HCT116 (cell line): Measurements from ENCODE around the gene CTNNB1. TPM values are rescaled to one million over a fixed set of nuclear protein-coding genes. Genes with fewer than 3 reads are reported as not detected.

ENCODE experiments used
- ATAC-seq: fragments of 200-7000 bp; cut with Tn5 transposase; 2 replicates; pipeline ENCODE4 v1.9.1; 2020; ENCODE audit warnings: mild to moderate bottlenecking, moderate library complexity
- BruUV-seq: library from RNA; stranded (reverse); fragments of 400-500 nt; replicated peaks from 2 replicates; lab custom pipeline; 2021; lab: Mats Ljungman, UMichigan
- CTCF ChIA-PET: fragments of 300-600 bp; sonication (Branson Sonifier 250); formaldehyde crosslinking; loops from one replicate; lab custom pipeline; 2021; ENCODE audit warnings: antibody characterized with exemption; lab: Charles Lee
- POLR2A ChIA-PET: fragments of 300-600, 350-600 bp; sonication (Branson Sonifier 250); formaldehyde crosslinking; loops from one replicate; lab custom pipeline; 2021; ENCODE audit warnings: antibody characterized with exemption; lab: Charles Lee
- RAD21 ChIA-PET, 2 experiments: fragments of 300-600 bp; sonication (Branson Sonifier 250); formaldehyde crosslinking; loops; one replicate each; lab custom pipeline; 2023; ENCODE audit warnings: low total read pairs in 2 of 2; ENCODE audit not compliant: uncharacterized antibody in 2 of 2, unreplicated experiment in 2 of 2, low non-redundant PET in 1 of 2; lab: Charles Lee
- DNase-seq: peaks from one replicate; pipeline ENCODE4 v3.0.0-alpha.2; 2010; ENCODE audit warnings: low read depth, low spot score
- H2AFZ ChIP-seq: fragments of 200-600 bp; shearing (Covaris generic), sonication (generic); 2 replicates; pipeline ENCODE4 v1.6.1; 2017; ENCODE audit warnings: low read depth, mixed run types, mixed read lengths, antibody characterized with exemption, low read length; ENCODE audit not compliant: poor library complexity, severe bottlenecking
- H3K27ac ChIP-seq: 2 replicates; pipeline ENCODE4 v1.5.1; 2012; ENCODE audit warnings: low read depth, low read length
- H3K27me3 ChIP-seq: fragments of 200-600 bp; sonication (generic); 2 replicates; pipeline ENCODE4 v1.6.1; 2016; ENCODE audit warnings: mixed run types, low read length, mixed read lengths; ENCODE audit not compliant: insufficient read depth
- H3K36me3 ChIP-seq, 2 experiments: fragments of 200-500 bp in 1 of 2; fragments of 200-600 bp in 1 of 2; sonication (Bioruptor generic) in 1 of 2; sonication (generic) in 1 of 2; 2 replicates each; pipeline versions ENCODE4 v1.5.1 to v1.6.1; 2014 to 2016; ENCODE audit warnings: low read length in 2 of 2, inconsistent platforms in 1 of 2, mixed read lengths in 1 of 2, mixed run types in 1 of 2; ENCODE audit not compliant: insufficient read depth in 2 of 2, control insufficient read depth in 1 of 2
- H3K4me1 ChIP-seq, 2 experiments: fragments of 200-600 bp in 1 of 2; sonication (generic) in 1 of 2; 2 replicates each; pipeline versions ENCODE4 v1.5.1 to v1.6.1; 2012 to 2017; ENCODE audit warnings: low read length in 2 of 2, inconsistent platforms in 1 of 2, mild to moderate bottlenecking in 1 of 2, mixed read lengths in 1 of 2, mixed run types in 1 of 2, moderate library complexity in 1 of 2; ENCODE audit not compliant: insufficient read depth in 2 of 2, control insufficient read depth in 1 of 2
- H3K4me2 ChIP-seq: fragments of 200-600 bp; sonication (generic); 2 replicates; pipeline ENCODE4 v1.6.1; 2017; ENCODE audit warnings: mixed run types, low read length, mixed read lengths
- H3K4me3 ChIP-seq, 2 experiments: fragments of 200-600 bp in 1 of 2; sonication (generic) in 1 of 2; replicated peaks in 1 of 2; 2 replicates each; pipeline ENCODE4 v1.5.1; 2011 to 2016; ENCODE audit warnings: low read length in 2 of 2, control low read depth in 1 of 2, low read depth in 1 of 2, mild to moderate bottlenecking in 1 of 2, mixed read lengths in 1 of 2, mixed run types in 1 of 2
- H3K79me2 ChIP-seq: fragments of 200-600 bp; sonication (generic); 2 replicates; pipeline ENCODE4 v1.6.1; 2017; ENCODE audit warnings: mild to moderate bottlenecking, mixed run types, low read length, moderate library complexity, mixed read lengths; ENCODE audit not compliant: insufficient read depth
- H3K9ac ChIP-seq: fragments of 200-600 bp; sonication (generic); 2 replicates; pipeline ENCODE4 v1.6.1; 2016; ENCODE audit warnings: low read length, mixed read lengths
- H3K9me2 ChIP-seq: fragments of 200-600 bp; sonication (generic), shearing (Covaris generic); 2 replicates; pipeline ENCODE4 v1.6.1; 2017; ENCODE audit warnings: mixed run types, mild to moderate bottlenecking, moderate library complexity; ENCODE audit not compliant: insufficient read depth
- H3K9me3 ChIP-seq, 2 experiments: fragments of 200-500 bp in 1 of 2; fragments of 200-600 bp in 1 of 2; sonication (Bioruptor generic) in 1 of 2; sonication (generic) in 1 of 2; 2 replicates each; pipeline ENCODE4 v1.6.1; 2014 to 2017; ENCODE audit warnings: low read length in 2 of 2, mixed read lengths in 2 of 2, inconsistent platforms in 1 of 2, low read depth in 1 of 2, mild to moderate bottlenecking in 1 of 2, mixed run types in 1 of 2, moderate library complexity in 1 of 2; ENCODE audit not compliant: control insufficient read depth in 1 of 2, insufficient read depth in 1 of 2
- H4K20me1 ChIP-seq: fragments of 200-600 bp; sonication (generic), shearing (Covaris generic); 2 replicates; pipeline ENCODE4 v1.6.1; 2017; ENCODE audit warnings: mixed run types, mild to moderate bottlenecking, moderate library complexity; ENCODE audit not compliant: insufficient read depth
- EZH2 ChIP-seq: fragments of 200-600 bp; sonication (generic); IDR thresholded peaks from 2 replicates; pipeline ENCODE4 v1.6.1; 2017; ENCODE audit warnings: antibody characterized with exemption, mixed run types
- EZH2phosphoT487 ChIP-seq: fragments of 200-600 bp; IDR thresholded peaks from 2 replicates; pipeline ENCODE4 v1.6.1; 2018; ENCODE audit warnings: antibody characterized with exemption, borderline replicate concordance
- RAD21 ChIP-seq: IDR thresholded peaks from 2 replicates; pipeline ENCODE4 v1.6.1; 2012; ENCODE audit warnings: low read depth, mild to moderate bottlenecking
- SIN3A ChIP-seq: IDR thresholded peaks from 2 replicates; pipeline ENCODE4 v1.6.1; 2012; ENCODE audit warnings: low read depth
- SP1 ChIP-seq: IDR thresholded peaks from 2 replicates; pipeline ENCODE4 v1.6.1; 2012; ENCODE audit warnings: low read depth
- TCF7L2 ChIP-seq: IDR thresholded peaks from 2 replicates; pipeline ENCODE4 v1.7.0; 2011; ENCODE audit warnings: borderline replicate concordance, inconsistent platforms; ENCODE audit not compliant: insufficient read depth, insufficient read length; ENCODE audit errors: extremely low read depth
- YY1 ChIP-seq: IDR thresholded peaks from 2 replicates; pipeline ENCODE4 v1.6.1; 2011; ENCODE audit warnings: low read length, low read depth, moderate library complexity, mild to moderate bottlenecking; ENCODE audit not compliant: insufficient replicate concordance; ENCODE audit errors: extremely low read depth
- ZNF274 ChIP-seq: fragments of 200-500 bp; sonication (Bioruptor generic); IDR thresholded peaks from 2 replicates; pipeline ENCODE4 v1.6.1; 2014; ENCODE audit warnings: mild to moderate bottlenecking, low read depth, low read length, inconsistent platforms
- intact Hi-C: fragments of 100-400 bp; cut with micrococcal nuclease; formaldehyde crosslinking; loops from 2 replicates; pipeline ENCODE4 v1.10.0; 2022
- total RNA-seq: library from RNA; stranded (reverse); gene quantifications from one replicate; pipeline ENCODE4 v1.2.1, GENCODE V29; 2021; ENCODE audit not compliant: unreplicated experiment
- TF ChIP-seq, protein P1 (sequence below): IDR thresholded peaks from 2 replicates; pipeline ENCODE4 v1.6.1; 2011; ENCODE audit warnings: mild to moderate bottlenecking, low read length, moderate library complexity; ENCODE audit not compliant: insufficient replicate concordance; ENCODE audit errors: extremely low read depth
- TF ChIP-seq, protein P2 (sequence below): IDR thresholded peaks from 2 replicates; pipeline ENCODE4 v1.6.1; 2012

CTNNB1 gene
- total RNA-seq, 1 experiment from 2014 or later = 265 TPM

DNA sequence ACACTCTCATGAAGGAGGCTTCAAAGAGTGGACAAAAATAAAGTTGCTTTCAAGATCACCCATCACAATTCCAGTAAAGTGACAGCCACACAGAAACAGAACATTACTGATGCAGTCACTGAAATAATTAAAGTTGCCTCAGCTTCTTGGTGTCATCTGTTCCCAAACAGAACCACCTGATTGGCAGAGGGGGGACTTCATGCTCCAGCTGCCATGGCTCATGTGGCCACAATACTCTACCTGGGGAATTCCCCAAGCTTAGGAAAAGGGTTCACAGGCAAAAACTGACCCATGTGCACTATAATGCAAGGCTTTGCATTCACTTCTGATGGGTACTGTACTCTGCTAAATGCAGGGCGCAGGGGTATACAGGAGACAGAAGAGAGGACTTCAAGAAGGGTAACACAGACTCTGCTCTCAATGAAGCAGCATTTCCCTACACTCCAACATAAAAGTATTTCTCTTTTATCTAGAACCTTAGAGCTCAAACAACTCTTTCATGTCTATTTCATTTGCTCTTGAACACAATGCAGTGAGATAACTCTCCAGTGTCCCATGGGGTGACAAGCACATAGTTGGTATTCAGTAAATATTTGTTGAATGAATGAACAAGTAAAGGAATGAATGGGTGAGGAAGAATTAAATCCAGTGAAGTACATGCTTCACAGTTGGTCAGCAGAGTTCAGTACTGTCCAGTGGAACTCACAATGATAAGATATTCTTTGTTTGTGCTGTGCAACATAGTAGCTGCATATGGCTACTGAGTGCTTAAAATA, 8.6 kb upstream of the CTNNB1 start:
- no peak for DNase-seq
- no peak overlapping the region for H3K4me3 ChIP-seq
- ChIA-PET RAD21 (no interaction called here), CTCF (no interaction called here), POLR2A (interaction anchor here (1.8 kb wide), 1 partner anchor 9 kb away, joined by 5 read pairs; the partner anchor contains the start of gene CTNNB1)
- H3K27me3 ChIP-seq = peaks cover 18% of the 10 kb centered on the region
- no peak overlapping the region for H3K4me2 ChIP-seq
- H3K9me3 ChIP-seq = no peaks in the 10 kb centered on the region
- H3K9me2 ChIP-seq = no peaks in the 10 kb centered on the region
- no peaks in the 10 kb centered on the region for H4K20me1 ChIP-seq
- intact Hi-C loops = no loop called here
- no peak overlapping the region for H2AFZ ChIP-seq
- no peaks in the 10 kb centered on the region for H3K4me1 ChIP-seq
- H3K36me3 ChIP-seq = no peaks in the 10 kb centered on the region
- TF ChIP-seq ZNF274 (no peak), SIN3A (no peak), EZH2phosphoT487 (no peak)
- TF ChIP-seq, protein P1, sequence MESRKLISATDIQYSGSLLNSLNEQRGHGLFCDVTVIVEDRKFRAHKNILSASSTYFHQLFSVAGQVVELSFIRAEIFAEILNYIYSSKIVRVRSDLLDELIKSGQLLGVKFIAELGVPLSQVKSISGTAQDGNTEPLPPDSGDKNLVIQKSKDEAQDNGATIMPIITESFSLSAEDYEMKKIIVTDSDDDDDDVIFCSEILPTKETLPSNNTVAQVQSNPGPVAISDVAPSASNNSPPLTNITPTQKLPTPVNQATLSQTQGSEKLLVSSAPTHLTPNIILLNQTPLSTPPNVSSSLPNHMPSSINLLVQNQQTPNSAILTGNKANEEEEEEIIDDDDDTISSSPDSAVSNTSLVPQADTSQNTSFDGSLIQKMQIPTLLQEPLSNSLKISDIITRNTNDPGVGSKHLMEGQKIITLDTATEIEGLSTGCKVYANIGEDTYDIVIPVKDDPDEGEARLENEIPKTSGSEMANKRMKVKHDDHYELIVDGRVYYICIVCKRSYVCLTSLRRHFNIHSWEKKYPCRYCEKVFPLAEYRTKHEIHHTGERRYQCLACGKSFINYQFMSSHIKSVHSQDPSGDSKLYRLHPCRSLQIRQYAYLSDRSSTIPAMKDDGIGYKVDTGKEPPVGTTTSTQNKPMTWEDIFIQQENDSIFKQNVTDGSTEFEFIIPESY = no peak
- TF ChIP-seq, all 23 proteins: peak for 0
- no peak for ATAC-seq
- no TSS peak for BruUV-seq
- H3K27ac ChIP-seq = no peak overlapping the region
- H3K79me2 ChIP-seq = no peaks in the 10 kb centered on the region
- H3K9ac ChIP-seq = no peak overlapping the region

DNA sequence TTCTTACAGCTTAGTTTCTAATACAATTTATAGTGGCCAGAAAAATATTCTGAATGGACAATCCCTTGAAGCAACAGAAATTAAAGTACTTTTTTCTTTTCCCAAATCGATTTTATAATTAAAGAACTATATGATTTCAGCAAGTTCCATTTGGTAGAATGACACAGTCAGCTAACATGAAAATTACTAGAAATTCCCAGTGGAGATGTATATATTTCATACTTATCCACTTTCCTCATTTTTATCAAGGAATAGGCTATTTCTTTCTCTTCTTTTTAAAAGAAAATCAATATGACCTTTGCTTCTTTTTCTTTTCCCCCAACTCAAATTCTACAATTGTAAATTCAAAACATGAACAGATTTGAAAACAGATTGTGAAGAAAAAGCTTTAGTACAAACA, 6.4 kb upstream of the CTNNB1 start:
- Histone ChIP-seq H3K4me1 (no peaks in the 10 kb centered on the region), H3K9me3 (no peaks in the 10 kb centered on the region), H3K4me2 (no peak overlapping the region), H3K27me3 (peaks cover 15% of the 10 kb centered on the region), H3K4me3 (no peak overlapping the region), H2AFZ (no peak overlapping the region), H3K9ac (no peak overlapping the region), H3K79me2 (no peaks in the 10 kb centered on the region), H3K9me2 (no peaks in the 10 kb centered on the region), H3K36me3 (no peaks in the 10 kb centered on the region), H3K27ac (no peak overlapping the region), H4K20me1 (no peaks in the 10 kb centered on the region)
- no TSS peak for BruUV-seq
- ChIA-PET CTCF (no interaction called here), POLR2A (no interaction called here), RAD21 (no interaction called here)
- DNase-seq (no peak), ATAC-seq (no peak)
- intact Hi-C loops = no loop called here
- TF ChIP-seq TCF7L2 (no peak), ZNF274 (no peak), YY1 (no peak), EZH2 (no peak), RAD21 (no peak), SP1 (no peak)
- TF ChIP-seq, protein P2, sequence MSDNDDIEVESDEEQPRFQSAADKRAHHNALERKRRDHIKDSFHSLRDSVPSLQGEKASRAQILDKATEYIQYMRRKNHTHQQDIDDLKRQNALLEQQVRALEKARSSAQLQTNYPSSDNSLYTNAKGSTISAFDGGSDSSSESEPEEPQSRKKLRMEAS = no peak
- TF ChIP-seq, protein P1 = no peak
